GM11168 (cell line): Measurements from ENCODE around the gene FOXP1.

Experiments used
- in situ Hi-C: fragments of 300-500 bp; cut with MboI; formaldehyde crosslinking; loops from one replicate; pipeline ENCODE4 v1.12.0; 2022; ENCODE audit warnings: low sequenced_read_pairs; ENCODE audit not compliant: unreplicated experiment

The FOXP1 gene

DNA sequence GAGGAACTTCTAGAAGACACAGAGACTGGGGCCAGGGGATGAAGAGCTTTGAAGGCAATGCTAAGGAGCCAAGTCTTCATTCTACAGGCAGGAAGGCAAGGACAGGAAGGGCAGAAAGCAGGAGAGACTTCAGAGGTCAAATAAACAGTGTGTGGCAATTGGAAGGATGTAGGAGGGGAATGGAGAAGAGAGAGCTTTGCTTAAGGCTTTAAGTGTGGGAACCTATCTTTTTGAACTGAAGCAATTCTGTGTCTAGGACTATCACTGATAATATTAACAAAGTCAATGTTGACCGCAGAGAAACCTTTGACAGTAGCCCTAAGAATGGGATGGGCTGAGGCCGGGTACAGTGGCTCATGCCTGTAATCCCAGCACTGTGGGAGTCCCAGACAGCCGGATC, 325.0 kb downstream of the FOXP1 start:
- in situ Hi-C loops, result no loop called here

DNA sequence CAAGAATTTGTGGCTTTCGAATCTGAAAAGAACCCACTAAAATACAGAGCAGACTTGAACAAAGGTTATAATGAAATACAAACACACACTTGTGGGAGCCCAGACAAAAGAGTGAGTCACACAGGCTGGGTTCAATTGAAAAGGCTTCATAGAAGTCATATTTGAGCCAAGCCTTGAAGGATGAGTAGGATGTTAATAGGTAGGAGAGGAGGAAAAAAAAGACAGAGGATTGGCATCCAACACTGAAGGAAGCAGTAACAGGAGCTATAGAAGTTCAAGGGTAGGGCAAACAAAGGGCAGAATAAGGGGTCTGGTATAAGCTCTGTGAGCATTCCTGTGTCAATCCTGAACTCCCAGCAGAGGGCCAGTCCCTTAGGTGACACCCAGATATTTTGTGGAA, 325.4 kb downstream of the FOXP1 start:
- in situ Hi-C loops, result no loop called here

DNA sequence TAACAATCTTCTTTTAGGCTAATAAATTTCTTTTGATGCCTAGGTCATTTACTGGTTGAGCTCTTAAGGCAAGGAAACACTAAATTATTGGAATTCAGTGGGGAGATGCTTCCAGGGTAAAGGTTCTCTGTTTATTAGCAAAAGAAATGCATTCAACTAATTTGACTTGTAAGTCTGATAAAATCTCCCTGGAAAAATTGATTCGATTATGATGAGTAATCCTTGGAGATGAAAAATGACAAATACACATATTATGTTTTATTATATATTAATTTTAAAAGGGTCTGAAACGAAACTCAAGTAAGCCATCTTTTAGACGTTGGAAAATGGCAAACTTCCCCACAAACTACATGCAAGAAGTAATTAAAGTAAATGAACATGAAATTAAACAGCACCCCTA, 328.0 kb downstream of the FOXP1 start:
- in situ Hi-C loops, result no loop called here

DNA sequence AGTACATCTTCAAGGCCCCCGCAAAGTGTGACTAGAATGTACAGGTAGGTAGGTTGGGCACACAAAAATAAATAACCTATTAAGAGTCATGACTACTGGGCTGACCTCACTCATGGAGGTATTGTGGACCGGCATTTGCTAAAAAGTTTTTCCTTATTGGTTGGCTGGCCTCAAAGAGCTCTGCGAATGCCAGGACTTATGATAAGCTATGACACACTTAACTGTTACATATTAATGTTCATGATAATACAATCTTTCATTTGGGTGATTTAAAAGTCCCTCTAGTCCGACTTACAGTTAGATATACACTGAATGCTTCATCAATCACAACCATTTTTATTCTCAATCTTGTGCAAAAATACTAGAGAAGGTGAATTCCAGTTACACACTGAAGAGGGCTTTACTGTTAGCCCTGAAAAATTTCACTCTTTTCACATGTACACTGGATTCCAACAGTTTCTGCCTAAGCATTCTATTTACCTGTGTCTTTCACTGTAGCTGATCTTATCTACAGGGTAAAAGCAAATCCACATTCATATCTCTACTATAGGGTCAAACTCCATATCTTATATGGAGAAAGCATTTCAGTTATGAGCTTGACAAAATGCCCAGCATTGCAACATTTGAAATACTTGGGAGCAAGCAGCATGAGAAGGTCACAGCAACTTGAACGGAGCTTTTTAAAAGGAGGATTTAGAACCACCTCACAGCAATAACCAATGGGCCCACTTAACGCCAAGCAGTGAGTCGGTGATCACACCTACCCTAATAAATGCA, 329.1 kb downstream of the FOXP1 start:
- in situ Hi-C loops, result no loop called here

DNA sequence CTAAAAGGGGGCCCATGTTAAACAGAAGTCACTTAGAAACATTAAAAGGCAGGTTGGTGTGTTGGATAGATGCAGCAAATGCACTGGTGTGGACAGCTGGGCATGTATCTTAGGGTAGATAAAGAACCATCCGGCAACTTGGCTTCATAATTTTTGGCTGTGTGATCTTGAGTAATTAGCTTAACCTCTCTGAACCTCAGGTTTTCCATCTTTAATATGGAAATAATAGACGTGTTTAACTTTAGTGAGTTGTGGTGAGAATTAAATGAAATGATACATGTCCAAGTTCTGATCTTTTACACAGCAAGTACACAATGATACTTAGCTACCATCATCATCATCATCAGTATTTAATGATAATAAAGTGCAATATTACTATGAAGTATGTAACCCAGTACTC, 330.4 kb downstream of the FOXP1 start:
- in situ Hi-C loops, result no loop called here

DNA sequence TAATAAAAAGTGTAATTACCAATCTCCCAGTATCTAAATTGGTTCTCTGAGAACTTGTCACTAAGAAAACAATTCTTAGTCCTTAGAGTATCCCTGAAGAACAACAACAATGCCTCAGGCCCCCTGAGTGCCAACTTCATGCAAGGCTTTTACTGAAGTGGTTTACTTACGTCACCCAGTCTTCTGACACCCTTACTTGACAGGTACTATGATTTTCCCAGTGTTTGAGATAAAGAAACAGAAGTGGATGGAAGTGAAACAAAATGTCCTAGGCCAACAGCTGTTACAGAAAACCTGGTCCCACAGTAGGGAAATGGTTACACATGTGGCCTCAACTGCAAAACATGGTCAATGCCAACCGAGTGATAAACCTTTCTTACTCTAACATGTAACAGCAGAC, 331.1 kb downstream of the FOXP1 start:
- in situ Hi-C loops, result no loop called here

DNA sequence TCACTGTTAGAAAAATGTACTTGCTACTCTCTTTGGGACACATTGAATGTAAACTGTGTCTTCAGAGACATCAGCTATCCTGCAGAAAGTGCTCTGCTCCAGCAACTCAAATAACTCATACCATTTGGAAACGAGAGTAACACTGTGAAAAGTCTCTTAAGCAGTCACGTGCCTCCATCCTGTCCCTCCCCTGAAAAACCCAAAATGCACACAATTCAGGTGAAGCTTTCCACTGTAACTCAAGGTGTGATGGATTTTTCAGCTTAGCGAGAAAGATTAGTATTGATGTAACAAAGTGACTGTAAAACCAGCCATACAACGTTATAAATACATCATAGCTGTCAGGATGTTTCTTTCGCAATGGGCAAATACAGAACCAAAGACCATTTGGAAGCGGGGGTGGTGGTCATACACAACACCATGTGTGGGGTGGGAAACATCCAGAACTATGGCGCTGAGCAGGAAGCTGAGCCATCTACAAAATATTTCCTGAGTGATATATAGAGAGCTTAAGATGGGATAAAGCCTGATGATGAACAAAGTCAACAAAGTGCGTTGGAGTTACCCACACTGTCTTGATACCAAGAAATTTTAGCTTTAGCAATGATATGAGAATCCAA, 332.3 kb downstream of the FOXP1 start:
- in situ Hi-C loops, result no loop called here

DNA sequence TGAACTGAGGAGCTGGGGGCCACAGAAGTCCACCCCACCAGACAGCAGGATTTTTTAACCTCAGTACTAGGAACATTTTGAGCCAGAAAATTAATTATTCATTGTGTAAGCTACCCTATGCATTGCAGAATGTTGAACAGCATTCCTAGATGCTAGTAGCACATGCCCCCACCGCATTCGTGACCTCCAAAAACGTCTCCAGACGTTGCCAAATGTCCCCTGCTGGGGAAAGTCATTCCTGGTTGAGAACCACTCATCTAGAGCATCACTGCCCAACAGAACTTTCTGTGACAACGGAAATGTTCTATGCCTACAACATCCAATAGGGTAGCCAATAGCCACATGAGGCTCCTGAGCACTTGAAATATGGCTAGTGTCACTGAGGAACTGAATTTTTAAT, 333.5 kb downstream of the FOXP1 start:
- in situ Hi-C loops, result no loop called here

DNA sequence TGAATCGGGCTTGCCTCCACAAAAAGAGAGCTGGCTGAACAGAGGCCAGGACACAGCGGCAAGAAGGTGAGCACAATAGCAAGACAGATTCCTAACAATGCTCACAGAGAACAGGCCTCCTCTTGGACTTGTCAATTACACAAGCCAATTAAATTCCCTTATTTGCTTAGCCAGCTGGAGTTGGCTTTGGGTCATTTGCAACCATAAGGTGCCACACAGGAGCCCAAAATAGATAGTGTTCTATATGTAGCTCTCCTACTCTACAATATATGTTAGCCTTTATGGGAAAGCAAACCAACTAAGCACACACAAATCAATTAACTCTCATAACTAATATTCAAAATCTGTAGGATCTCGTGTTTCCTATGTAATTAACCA, 335.6 kb downstream of the FOXP1 start:
- in situ Hi-C loops, result no loop called here

DNA sequence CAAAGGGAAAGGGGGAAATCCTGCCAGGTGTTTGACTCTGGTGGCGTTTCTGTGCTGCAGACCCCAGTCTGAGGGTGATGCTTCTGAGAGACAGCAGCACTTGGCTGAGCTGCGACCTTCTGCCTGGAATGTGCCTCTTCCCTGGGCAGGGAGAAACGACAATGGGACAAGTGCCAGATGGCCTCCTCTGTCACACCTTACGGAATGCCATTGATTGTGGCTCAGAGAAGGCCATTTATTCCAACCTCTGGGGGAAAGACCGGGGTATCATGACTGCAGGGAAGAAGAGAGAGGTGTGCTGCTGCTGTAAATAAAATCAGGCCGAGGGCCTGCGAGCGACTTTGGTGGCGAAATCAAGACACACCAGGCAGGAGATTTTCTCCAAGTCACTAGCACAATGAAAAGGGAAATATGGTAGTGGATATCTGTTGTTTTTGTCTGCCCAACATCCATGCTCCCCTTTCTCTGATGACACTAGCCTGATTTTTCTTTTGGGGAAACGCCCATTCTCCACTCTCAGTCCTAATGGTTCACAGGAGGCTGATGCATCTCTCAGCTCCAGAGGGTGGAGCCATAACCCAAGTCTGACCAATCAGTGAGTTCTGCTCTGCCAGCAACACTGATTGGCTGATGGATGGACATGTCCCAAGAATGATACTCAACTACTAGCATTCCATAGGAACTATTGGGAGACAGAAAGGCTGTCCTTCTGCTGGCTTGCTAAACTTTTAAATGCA, 336.1 kb downstream of the FOXP1 start:
- in situ Hi-C loops, result no loop called here

DNA sequence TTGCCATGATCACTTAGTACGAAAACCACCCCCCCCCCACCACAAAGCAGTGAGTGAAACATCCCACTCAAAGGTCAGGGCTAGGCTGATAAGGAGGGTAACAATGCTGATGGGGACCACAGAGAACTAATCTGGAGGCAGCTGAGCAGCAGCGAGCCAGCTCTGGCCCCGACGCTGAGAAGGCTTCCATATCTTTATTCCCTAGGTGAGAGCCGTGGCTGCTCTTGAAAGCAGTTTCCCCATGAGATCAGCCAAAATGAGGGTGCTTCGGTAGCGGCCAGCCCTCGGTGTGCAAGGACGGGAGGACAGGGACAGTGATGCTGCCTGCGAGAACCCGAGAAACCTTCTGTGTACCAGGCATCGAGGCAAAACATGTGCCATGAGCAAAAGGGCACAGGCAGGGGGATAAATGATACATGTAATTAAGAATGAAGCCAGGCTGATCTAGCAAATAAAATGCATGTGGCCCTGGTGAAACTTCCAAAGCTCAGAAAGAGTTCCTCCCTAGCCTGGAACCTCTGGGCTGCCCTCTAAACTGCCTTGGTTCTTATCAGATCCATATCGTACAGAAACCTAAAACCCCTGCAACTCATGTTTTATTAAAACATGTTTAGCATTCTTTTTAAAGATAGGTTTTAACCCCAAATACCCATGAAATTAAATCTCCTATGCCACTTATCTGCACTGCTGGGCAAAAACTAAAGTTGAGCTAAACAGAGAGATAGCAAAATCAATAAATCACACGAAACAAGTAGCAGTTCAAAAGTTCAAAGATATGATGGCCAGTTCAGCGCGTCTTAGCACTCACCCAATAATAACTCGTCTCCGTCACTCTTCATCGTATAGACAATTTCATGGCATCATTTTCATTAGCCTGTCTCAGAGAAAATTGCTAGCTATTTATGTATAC, 337.3 kb downstream of the FOXP1 start:
- in situ Hi-C loops, result no loop called here

DNA sequence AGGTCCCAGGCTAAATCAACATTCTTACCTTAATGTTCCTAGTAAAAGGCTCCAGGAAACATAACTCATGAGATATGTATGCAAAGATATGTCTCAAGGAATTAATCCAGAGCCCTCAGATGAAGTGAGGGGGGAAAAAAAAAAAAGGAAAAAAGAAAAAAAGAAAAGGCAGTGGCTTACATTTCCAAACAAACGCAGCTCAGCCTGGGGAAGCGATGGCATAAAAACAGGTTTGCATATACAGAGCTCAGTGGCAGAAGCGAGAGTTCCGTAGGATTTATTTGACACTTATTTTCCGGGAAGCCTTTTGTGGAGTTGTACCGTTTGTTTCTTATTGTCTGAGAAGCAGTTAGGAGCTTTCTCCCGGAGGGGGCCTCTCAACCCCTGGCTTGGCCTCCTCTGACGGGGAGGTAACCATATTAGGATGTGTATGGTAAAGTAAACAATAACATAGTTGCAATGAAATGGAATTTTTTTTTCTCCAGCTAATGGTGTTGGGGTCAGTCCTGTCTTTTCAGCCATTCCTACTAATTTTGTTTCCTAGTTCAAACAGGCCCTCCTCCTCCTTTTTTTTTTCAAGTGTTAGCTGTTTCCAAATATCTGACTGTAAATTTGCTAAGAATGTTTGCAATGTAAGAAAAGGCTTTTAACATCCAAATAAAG, 338.6 kb downstream of the FOXP1 start:
- in situ Hi-C loops, result no loop called here

DNA sequence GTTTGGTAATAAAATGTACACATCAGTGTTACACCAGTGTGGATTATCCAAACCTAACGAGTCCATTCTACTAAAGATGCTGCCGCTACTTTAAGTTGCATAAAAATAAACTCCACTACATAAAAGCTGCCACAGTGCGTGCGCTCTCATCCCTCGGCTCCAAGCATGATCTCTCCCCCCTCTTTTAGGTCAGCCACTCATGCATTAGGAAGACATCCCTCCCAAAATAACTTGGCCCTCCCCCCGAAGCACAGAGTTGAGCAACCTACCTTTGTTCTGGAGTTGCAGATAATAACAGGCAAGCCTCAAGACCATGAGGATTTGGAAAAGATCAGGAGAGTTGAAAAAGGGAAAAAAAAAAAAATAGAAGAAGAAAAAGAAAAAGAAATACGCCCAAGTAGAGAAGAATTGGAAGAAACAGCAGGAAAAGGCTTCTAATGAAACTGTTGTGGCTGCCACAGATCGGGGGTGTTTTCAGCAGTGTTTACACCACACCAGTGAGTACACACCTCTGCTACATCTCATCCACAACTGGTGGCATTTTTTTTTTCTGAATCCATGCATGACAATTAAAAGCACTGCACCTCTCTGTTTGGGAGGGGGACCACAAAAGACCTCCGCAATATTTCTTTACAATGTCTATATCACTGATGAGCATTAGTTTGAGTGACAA, 339.2 kb downstream of the FOXP1 start:
- in situ Hi-C loops, result no loop called here

DNA sequence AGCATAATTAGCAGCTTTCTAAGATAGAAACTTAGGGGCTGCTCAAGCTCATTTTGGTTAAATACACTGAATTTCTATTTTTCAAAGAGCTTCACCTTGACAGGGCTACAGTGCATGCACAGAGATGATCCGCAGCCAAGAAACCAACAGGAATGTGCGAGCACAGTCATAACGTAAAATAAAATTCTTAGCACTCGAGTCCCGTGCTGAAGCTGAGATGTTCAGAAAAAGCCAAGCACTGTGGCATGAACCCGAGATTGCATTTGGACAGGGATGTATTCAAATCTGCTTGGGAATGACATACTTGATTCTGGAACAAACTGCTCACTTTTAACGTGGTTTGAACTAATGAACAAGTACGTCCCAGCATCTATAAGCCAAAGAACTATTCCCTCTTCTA, 340.3 kb downstream of the FOXP1 start:
- in situ Hi-C loops, result no loop called here

DNA sequence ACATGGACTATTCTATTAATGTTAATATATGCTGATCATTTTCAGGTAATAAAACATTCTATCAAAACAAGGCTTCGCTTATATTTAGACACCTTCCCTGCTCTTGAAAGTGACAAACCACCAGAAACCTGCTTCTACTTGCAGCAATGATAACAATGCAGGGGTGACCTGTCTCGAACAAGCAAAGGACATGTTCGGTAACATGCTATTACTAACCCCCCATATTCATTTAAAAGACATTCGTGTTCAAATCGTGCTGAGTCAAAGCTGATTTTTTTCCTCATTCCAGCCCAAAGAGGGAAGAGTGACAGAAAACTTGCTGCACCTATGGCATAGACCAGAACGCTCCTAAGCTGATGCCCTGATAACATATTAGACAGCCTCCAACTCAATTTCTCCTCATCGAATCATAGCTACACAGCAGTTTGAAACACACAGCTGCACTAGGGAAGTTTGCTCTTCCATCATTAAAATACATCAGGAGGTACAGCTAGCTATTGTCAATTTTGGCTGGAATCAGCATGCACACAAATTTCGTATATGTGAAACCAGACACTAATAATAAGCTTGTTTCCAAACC, 341.5 kb downstream of the FOXP1 start:
- in situ Hi-C loops, result no loop called here

DNA sequence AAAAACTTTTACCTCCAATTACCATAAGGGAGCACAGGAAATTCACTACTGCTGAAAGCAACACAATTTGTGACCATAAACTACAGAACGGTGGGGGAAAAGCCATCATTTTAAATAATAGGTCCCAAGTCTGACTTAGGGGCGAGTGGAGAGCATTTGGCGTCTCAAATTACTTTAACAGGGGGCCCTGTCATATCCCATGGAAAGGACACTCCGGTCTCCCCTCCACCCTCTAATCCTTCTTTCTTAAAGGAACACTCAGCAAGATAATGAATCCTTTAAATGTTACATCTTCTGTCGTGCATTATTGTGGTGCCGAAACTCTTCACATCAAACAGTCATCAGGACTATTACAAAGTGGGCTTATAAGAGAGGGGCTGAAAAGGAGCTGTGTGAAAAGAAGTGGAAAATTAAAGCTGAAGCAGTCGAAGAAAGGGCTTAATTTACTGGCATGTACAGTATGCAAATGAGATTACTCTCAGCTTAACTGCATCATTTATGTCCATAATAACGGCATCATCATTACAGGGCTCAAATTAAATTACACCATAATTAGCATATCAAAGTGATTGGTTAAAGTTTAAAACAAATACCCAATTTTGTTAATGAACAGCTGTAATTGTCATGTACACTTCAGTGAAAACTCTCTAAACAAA, 342.2 kb downstream of the FOXP1 start:
- in situ Hi-C loops, result no loop called here

DNA sequence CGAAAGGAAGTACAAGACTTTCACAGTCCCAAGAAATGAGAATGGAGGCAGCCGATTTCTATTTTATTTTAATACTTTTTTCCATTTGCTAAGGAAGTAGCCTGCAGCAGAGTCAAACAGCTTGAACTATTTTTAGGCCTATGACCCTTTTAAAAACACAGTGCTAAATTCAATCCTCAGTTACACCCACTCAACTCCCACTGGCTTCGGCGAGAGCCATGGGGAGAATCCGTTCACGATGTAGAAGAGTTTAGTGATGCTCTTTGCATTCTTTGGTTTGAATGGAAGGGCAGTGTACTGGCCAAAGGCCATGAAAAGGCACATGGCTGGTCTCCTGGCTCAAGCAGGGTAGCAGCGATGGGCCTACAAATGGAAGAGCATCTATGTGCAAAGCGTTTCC, 343.5 kb downstream of the FOXP1 start:
- in situ Hi-C loops, result no loop called here

DNA sequence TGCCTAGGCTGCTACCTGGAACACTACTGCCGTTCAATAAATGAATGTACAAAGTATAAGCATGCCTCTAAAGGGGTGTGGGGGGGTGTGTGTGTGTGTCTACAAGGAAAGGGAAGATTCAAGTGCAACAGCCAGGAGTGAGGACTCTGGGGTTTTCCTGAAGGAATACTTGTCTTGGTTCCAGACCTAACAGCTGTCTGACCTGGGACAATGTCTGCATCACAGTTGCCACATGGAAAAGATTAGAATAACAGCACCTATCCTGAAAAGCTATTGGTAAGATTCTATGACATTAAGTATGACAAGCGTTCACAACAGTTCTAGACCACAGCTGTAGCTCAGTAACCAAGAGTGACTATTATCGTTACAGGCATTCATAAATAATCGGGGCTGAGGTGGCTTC, 345.2 kb downstream of the FOXP1 start:
- in situ Hi-C loops, result no loop called here

DNA sequence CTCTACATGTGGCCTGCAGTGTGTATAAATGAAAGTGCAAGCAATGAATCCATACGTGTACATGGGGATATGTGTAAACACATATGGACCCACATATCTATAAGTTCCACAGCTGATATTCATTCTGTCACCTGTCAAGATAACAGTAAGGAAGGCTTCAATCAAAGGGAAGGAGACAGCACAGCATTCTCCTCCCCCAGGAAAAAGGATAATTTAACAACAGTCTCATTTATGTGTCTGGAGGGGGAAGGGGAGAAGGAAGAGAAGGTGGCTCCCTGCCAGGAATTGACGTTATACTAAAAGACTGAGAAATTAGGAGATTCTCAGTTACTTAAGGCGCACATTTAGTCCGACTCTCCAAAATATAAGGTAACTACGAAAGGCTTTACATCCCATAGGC, 345.9 kb downstream of the FOXP1 start:
- in situ Hi-C loops, result no loop called here
